Measurements from ENCODE around the gene ZNF805. TPM values are rescaled to one million over a fixed set of nuclear protein-coding genes. Genes with fewer than 3 reads are reported as not detected.

The ZNF805 gene
- total and polyA plus RNA-seq, 2 of the 13 experiments (the other 11 are each of a cell fraction or from before 2014, with no cell fraction given) = 5.1 to 12.8 TPM

- TF ChIP-seq ZC3H13 (CRISPR knock-in tag; IDR thresholded peaks at IDR 0.05) = no peak
- TF ChIP-seq CHCHD3 (CRISPR knock-in tag; IDR thresholded peaks at IDR 0.05) = 0 out of 2 replicates have a peak, but pooled peaks have one; percentile 23
- no peak for TF ChIP-seq RARA (CRISPR knock-in tag; IDR thresholded peaks at IDR 0.05)
- TF ChIP-seq FLYWCH1 (CRISPR knock-in tag; IDR thresholded peaks at IDR 0.05) = no peak
- no peak for TF ChIP-seq ATF3 (CRISPR knock-in tag; IDR thresholded peaks at IDR 0.05)
- no peak for TF ChIP-seq ONECUT2 (CRISPR knock-in tag; IDR thresholded peaks at IDR 0.05)
These were observed 486 bp upstream of the ZNF805 start (continued) for GRCh38 chr19:57239982-57240310.

GRCh38 chr19:57241176-57241575 is 744 bp downstream of the ZNF805 start:
- H3K9me3 ChIP-seq (ENCODE audit: low read length) = no peaks in the 10 kb centered on the region
- POLR2A ChIA-PET = no interaction called here
- no peak overlapping the region for H2AFZ ChIP-seq (ENCODE audit: low read length)
- peaks cover 2 to 9% of the 10 kb centered on the region in 2 experiments; a peak in 4 of 5 replicates for H3K36me3 ChIP-seq (replicated peaks in 1 of 2; ENCODE audit: control insufficient read depth in 1 of 2, insufficient read depth in 2 of 2, low read length in 2 of 2)
- no peak for FAIRE-seq
- H3K27me3 ChIP-seq (ENCODE audit: control insufficient read depth in 1 of 2, insufficient read depth in 2 of 2, low read length in 2 of 2) = no peaks in the 10 kb centered on the region; a peak in 1 of 5 replicates
- peak overlapping the region; percentile 84 for H3K27ac ChIP-seq (ENCODE audit: extremely low read length, insufficient read depth, low read length)
- 8% methylated on average over 7 of the region's 7 CpGs for WGBS (ENCODE audit: low lambda C conversion rate)
- peaks cover 22% of the 10 kb centered on the region for H3K79me2 ChIP-seq (ENCODE audit: insufficient read depth, low read length)
- DNase-seq (ENCODE audit: low spot score) = peak; percentile 12
- peak; percentile 3; the same call in 2 of the 3 replicates for ATAC-seq
- peaks cover 38% of the 10 kb centered on the region for H3K4me1 ChIP-seq (ENCODE audit: insufficient read depth, low read length)
- H3K4me3 ChIP-seq (replicated peaks in 1 of 3; ENCODE audit: insufficient read depth in 1 of 3, low read depth in 2 of 3, low read length in 3 of 3) = peak overlapping the region; percentile 85 to 92 (median 90)
- H3K9ac ChIP-seq (ENCODE audit: insufficient read depth, low read depth, low read length) = peak overlapping the region; percentile 88
- peak overlapping the region; percentile 93 for H3K4me2 ChIP-seq (ENCODE audit: low read depth, low read length)
- no peaks in the 10 kb centered on the region for H4K20me1 ChIP-seq (ENCODE audit: insufficient read depth, low read length)
- BruUV-seq (replicated peaks) = no TSS peak
- CTCF ChIA-PET (ENCODE audit: low intra/inter-chr PET ratio, low total read pairs) = no interaction called here
- TF ChIP-seq ZSCAN5A (CRISPR knock-in tag; IDR thresholded peaks at IDR 0.05; ENCODE audit: borderline replicate concordance) (0 out of 2 replicates have a peak, but pooled peaks have one; percentile 13), ISX (CRISPR knock-in tag; conservative IDR thresholded peaks at IDR 0.05) (no peak)
- intact Hi-C loops (cut with micrococcal nuclease; ENCODE audit: unreplicated experiment) (no loop called here), in situ Hi-C loops (cut with HindIII; ENCODE audit: extremely low pct_ligation_motif_present, low pct_unique_long_range_greater_than_20kb) (loop anchor here (5.0 kb wide), 1 partner anchor 41 kb away; the partner anchor contains the start of gene ZNF460)

All from HepG2 (cell line).